ENCODE data around the gene ATAT1. TPM values are rescaled to one million over a fixed set of nuclear protein-coding genes. Genes with fewer than 3 reads are reported as not detected.
"Not testable (repeated sequence)": the region's sequence is repeated elsewhere in the genome, so short reads cannot be mapped to it uniquely, and the experiment has no call there.

ATAT1 gene
- total and polyA plus RNA-seq, 4 donors = 18.7 to 184 (median 101) TPM

DNA sequence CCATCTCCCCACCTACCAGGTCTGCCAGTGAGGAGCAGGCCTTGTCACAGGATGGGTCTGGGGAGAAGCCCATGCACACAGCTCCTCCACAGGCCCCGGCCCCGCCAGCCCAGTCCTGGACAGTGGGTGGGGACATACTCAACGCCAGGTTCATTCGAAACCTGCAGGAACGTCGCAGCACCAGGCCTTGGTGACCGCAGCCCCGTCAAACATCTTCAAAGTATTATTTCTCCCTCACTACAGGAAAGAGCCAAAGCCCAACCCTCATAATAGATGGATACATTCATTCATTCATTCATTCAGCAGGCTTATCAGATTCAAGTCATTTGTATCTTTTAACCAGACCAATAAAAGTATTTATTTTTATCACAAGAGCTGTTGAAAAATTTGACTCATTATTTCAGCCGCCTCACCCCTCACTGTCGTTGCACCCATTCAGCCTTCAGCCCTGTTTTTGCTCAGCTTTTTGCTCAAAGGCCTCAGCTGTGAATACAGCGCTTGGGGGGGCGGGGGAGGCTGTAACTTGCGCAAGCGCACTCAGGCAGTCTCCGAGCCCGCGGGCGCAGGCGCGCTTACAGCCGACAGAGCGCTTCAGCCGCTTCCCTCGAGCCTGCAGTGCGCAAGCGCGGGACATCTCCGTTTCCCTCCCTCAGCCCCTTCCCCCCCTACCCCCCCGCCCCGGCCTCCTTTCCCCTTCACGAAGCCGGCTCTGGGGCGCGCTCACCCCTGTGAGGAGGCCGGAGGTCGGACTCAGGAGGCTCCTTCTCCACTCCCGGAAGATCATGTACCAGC is 20.0 kb downstream of the ATAT1 start, which contains the start of gene C6orf136:
Gene C6orf136, plus strand, starts transcription at position 684 of the 792 bp plus-strand sequence. Its CDS starts 99 bp downstream, at position 783.
- Histone ChIP-seq H3K27me3 (ENCODE audit: control insufficient read depth, insufficient read depth, low read length) (no peaks in the 10 kb centered on the region), H3K27ac (ENCODE audit: low read depth, low read length) (peak within 1 kb of the TSS; percentile 90), H3K4me3 (ENCODE audit: low read depth, low read length) (peak within 1 kb of the TSS; percentile 89), H3K36me3 (ENCODE audit: control insufficient read depth, insufficient read depth, low read length) (peaks cover 60% of the 10 kb centered on the region), H3K4me1 (ENCODE audit: control insufficient read depth, insufficient read depth, low read length) (peaks cover 13% of the 10 kb centered on the region), H3K9me3 (ENCODE audit: control insufficient read depth, insufficient read depth, low read length) (no peaks in the 10 kb centered on the region)
- 12% methylated on average over 25 of the region's 37 CpGs for WGBS (ENCODE audit: insufficient coverage)
- DNase-seq (ENCODE audit: low read depth in 4 of 6, low spot score in 6 of 6) = peak; percentile 84 to 99 (median 90)

DNA sequence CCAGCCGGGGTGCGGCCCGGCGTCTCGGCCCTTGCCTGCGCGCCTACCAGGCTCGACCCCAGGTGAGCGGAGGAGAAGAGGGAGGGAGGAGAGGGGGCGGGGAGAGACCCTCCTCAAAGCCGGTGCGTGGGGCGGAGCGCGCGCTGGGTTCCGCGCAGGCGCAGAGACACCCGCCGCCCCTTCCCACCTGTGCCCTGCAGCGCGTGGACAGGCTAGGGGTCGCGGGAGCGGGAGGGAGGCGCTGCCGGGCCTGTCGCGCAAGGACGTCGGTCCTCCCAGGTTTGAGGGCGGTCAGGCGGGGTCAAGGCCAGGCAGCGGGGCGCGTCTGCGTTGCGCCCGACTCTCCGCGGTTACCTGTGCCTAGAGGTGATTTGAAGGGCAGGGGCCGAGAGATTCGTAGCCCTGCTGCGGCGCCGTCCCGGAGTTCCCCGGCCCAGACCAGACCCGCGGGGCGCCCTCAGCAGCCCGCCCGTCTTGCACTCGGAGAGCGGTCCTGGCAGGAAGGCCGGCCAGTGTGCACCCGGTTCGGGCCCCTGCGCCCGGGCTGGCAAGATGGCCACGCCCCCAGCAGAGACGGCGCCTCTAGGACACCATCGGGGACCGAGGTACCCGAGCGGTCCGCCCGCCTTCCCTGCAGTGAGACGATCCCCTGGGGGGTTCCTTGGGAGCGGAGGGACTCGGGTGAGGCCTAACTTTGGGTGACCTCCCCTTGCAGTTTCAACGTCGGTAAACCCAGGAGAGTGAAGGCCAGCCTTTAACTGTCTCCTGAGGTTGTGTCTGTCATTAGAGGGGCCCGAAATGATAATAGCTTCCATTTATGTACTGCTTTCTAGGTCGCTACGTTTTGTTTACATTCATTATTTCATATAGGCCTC is 20.8 kb downstream of the ATAT1 start:
- H3K27me3 ChIP-seq (ENCODE audit: control insufficient read depth, insufficient read depth, low read length) = no peaks in the 10 kb centered on the region
- peak overlapping the region; percentile 90 for H3K27ac ChIP-seq (ENCODE audit: low read depth, low read length)
- peaks cover 13% of the 10 kb centered on the region for H3K4me1 ChIP-seq (ENCODE audit: control insufficient read depth, insufficient read depth, low read length)
- WGBS (ENCODE audit: insufficient coverage) = under 1% methylated on average over 72 of the region's 78 CpGs
- peaks cover 61% of the 10 kb centered on the region for H3K36me3 ChIP-seq (ENCODE audit: control insufficient read depth, insufficient read depth, low read length)
- H3K9me3 ChIP-seq (ENCODE audit: control insufficient read depth, insufficient read depth, low read length) = no peaks in the 10 kb centered on the region
- DNase-seq (ENCODE audit: low read depth in 4 of 6, low spot score in 6 of 6) = peak; percentile 70 to 98 (median 80)
- H3K4me3 ChIP-seq (ENCODE audit: low read depth, low read length) = peak overlapping the region; percentile 89

GRCh38 chr6:30651143-30651542 is 24.5 kb downstream of the ATAT1 start:
- DNase-seq (ENCODE audit: low read depth in 4 of 6, low spot score in 6 of 6) = no peak
- WGBS (ENCODE audit: insufficient coverage) = 90% methylated on average over 6 of the region's 12 CpGs
- Histone ChIP-seq H3K27ac (ENCODE audit: low read depth, low read length) (no peak overlapping the region), H3K4me3 (ENCODE audit: low read depth, low read length) (no peak overlapping the region), H3K4me1 (ENCODE audit: control insufficient read depth, insufficient read depth, low read length) (peaks cover 13% of the 10 kb centered on the region), H3K27me3 (ENCODE audit: control insufficient read depth, insufficient read depth, low read length) (no peaks in the 10 kb centered on the region), H3K36me3 (ENCODE audit: control insufficient read depth, insufficient read depth, low read length) (peaks cover 64% of the 10 kb centered on the region), H3K9me3 (ENCODE audit: control insufficient read depth, insufficient read depth, low read length) (no peaks in the 10 kb centered on the region)

GRCh38 chr6:30654798-30655742 is 28.4 kb downstream of the ATAT1 start:
- 89% methylated on average over 11 of the region's 19 CpGs for WGBS (ENCODE audit: insufficient coverage)
- Histone ChIP-seq H3K27me3 (ENCODE audit: control insufficient read depth, insufficient read depth, low read length) (no peaks in the 10 kb centered on the region), H3K9me3 (ENCODE audit: control insufficient read depth, insufficient read depth, low read length) (no peaks in the 10 kb centered on the region), H3K4me1 (ENCODE audit: control insufficient read depth, insufficient read depth, low read length) (no peaks in the 10 kb centered on the region), H3K27ac (ENCODE audit: low read depth, low read length) (no peak overlapping the region), H3K36me3 (ENCODE audit: control insufficient read depth, insufficient read depth, low read length) (peaks cover 94% of the 10 kb centered on the region), H3K4me3 (ENCODE audit: low read depth, low read length) (no peak overlapping the region)
- no peak for DNase-seq (ENCODE audit: low read depth in 4 of 6, low spot score in 6 of 6)

GRCh38 chr6:30655743-30656094 is 29.0 kb downstream of the ATAT1 start:
- Histone ChIP-seq H3K27ac (ENCODE audit: low read depth, low read length) (no peak overlapping the region), H3K36me3 (ENCODE audit: control insufficient read depth, insufficient read depth, low read length) (peaks cover 93% of the 10 kb centered on the region), H3K9me3 (ENCODE audit: control insufficient read depth, insufficient read depth, low read length) (no peaks in the 10 kb centered on the region), H3K4me3 (ENCODE audit: low read depth, low read length) (no peak overlapping the region), H3K4me1 (ENCODE audit: control insufficient read depth, insufficient read depth, low read length) (no peaks in the 10 kb centered on the region), H3K27me3 (ENCODE audit: control insufficient read depth, insufficient read depth, low read length) (no peaks in the 10 kb centered on the region)
- 93% methylated on average over 3 of the region's 3 CpGs for WGBS (ENCODE audit: insufficient coverage)
- DNase-seq (ENCODE audit: low read depth in 4 of 6, low spot score in 6 of 6) = no peak

GRCh38 chr6:30656513-30656912 is 29.8 kb downstream of the ATAT1 start:
- no peak for DNase-seq (ENCODE audit: low read depth in 4 of 6, low spot score in 6 of 6)
- H3K9me3 ChIP-seq (ENCODE audit: control insufficient read depth, insufficient read depth, low read length) = no peaks in the 10 kb centered on the region
- H3K27me3 ChIP-seq (ENCODE audit: control insufficient read depth, insufficient read depth, low read length) = no peaks in the 10 kb centered on the region
- H3K4me3 ChIP-seq (ENCODE audit: low read depth, low read length) = no peak overlapping the region
- H3K4me1 ChIP-seq (ENCODE audit: control insufficient read depth, insufficient read depth, low read length) = peaks cover under 1% of the 10 kb centered on the region
- no peak overlapping the region for H3K27ac ChIP-seq (ENCODE audit: low read depth, low read length)
- 85% methylated on average over 7 of the region's 7 CpGs for WGBS (ENCODE audit: insufficient coverage)
- peaks cover 94% of the 10 kb centered on the region for H3K36me3 ChIP-seq (ENCODE audit: control insufficient read depth, insufficient read depth, low read length)

GRCh38 chr6:30657454-30657853 is 30.8 kb downstream of the ATAT1 start:
- Histone ChIP-seq H3K4me1 (ENCODE audit: control insufficient read depth, insufficient read depth, low read length) (peaks cover 3% of the 10 kb centered on the region), H3K4me3 (ENCODE audit: low read depth, low read length) (no peak overlapping the region), H3K36me3 (ENCODE audit: control insufficient read depth, insufficient read depth, low read length) (peaks cover 94% of the 10 kb centered on the region), H3K27me3 (ENCODE audit: control insufficient read depth, insufficient read depth, low read length) (no peaks in the 10 kb centered on the region), H3K27ac (ENCODE audit: low read depth, low read length) (no peak overlapping the region), H3K9me3 (ENCODE audit: control insufficient read depth, insufficient read depth, low read length) (no peaks in the 10 kb centered on the region)
- DNase-seq (ENCODE audit: low read depth in 4 of 6, low spot score in 6 of 6) = no peak

DNA sequence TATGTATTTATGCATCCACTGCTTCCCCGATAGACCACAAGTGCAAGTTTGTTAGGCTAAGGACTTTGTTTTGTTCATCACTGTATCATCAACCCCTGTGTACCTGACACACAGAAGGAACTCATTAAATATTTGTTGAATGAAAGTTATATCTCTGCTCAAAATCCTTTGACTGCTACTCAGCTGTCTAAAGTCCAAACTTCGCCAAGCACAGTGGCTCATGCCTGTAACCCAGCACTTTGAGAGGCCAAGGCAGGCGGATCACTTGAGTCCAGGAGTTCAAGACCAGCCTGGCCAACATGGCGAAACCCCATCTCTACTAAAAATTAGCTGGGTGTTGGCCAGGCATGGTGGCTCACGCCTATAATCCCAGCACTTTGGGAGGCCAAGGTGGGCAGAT is 31.2 kb downstream of the ATAT1 start:
- H3K36me3 ChIP-seq (ENCODE audit: control insufficient read depth, insufficient read depth, low read length) = peaks cover 95% of the 10 kb centered on the region

More for the DNA sequence above, 31.2 kb downstream of the ATAT1 start:
- not testable (repeated sequence) for H3K27ac ChIP-seq (ENCODE audit: low read depth, low read length); H3K4me3 ChIP-seq (ENCODE audit: low read depth, low read length); H3K27me3 ChIP-seq (ENCODE audit: control insufficient read depth, insufficient read depth, low read length); H3K4me1 ChIP-seq (ENCODE audit: control insufficient read depth, insufficient read depth, low read length); H3K9me3 ChIP-seq (ENCODE audit: control insufficient read depth, insufficient read depth, low read length); DNase-seq (ENCODE audit: low read depth in 4 of 6, low spot score in 6 of 6)
- 92% methylated on average over 4 of the region's 5 CpGs for WGBS (ENCODE audit: insufficient coverage)
